ENCODE results near the gene KRTAP13-1. TPM values are rescaled to one million over a fixed set of nuclear protein-coding genes. Genes with fewer than 3 reads are reported as not detected.
A peak's percentile ranks its signal among the peaks of the same experiment; 100 is the strongest.

KRTAP13-1 gene
- total and polyA plus RNA-seq, 10 donors: not detected

DNA sequence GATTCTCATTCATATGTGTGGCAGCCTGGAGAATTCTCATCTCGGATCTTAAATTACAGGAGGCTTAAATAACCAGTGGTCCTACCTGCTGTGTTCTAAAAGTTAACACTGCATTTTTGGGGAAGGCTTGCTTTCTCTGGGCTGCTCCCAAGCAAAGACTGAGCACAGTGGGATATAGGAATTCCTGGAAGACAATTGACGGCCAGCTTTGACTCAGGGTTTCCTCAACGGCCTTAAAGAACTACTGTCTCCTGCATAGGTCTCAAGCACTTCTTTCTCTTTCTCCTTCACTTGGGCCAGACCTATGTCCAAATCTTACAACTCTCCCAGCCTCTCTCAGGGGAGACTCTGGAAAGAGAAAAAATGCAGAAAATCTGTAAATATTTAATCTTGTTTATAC lies 30.9 kb downstream of the KRTAP13-1 start:
- no peaks in the 10 kb centered on the region for H3K4me1 ChIP-seq
- TF ChIP-seq, protein P1, sequence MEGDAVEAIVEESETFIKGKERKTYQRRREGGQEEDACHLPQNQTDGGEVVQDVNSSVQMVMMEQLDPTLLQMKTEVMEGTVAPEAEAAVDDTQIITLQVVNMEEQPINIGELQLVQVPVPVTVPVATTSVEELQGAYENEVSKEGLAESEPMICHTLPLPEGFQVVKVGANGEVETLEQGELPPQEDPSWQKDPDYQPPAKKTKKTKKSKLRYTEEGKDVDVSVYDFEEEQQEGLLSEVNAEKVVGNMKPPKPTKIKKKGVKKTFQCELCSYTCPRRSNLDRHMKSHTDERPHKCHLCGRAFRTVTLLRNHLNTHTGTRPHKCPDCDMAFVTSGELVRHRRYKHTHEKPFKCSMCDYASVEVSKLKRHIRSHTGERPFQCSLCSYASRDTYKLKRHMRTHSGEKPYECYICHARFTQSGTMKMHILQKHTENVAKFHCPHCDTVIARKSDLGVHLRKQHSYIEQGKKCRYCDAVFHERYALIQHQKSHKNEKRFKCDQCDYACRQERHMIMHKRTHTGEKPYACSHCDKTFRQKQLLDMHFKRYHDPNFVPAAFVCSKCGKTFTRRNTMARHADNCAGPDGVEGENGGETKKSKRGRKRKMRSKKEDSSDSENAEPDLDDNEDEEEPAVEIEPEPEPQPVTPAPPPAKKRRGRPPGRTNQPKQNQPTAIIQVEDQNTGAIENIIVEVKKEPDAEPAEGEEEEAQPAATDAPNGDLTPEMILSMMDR (IDR thresholded peaks at IDR 0.05 in 8 of 11, conservative IDR thresholded peaks at IDR 0.05 in 3 of 11): no peak
- no peak for TF ChIP-seq POLR2A (IDR thresholded peaks at IDR 0.05)
- no peak for TF ChIP-seq POLR2AphosphoS5 (IDR thresholded peaks at IDR 0.05)
- intact Hi-C loops (cut with DNase I; ENCODE audit: low total_unique reads): no loop called here
- 60 to 72% (median 69%) methylated on average over 3 of the region's 3 CpGs for WGBS, 5 donors
- no peak overlapping the region for H3K4me3 ChIP-seq
- no peaks in the 10 kb centered on the region for H3K9me3 ChIP-seq
- H3K27ac ChIP-seq: no peak overlapping the region
- H3K36me3 ChIP-seq: no peaks in the 10 kb centered on the region
- no peak for DNase-seq
- no peaks in the 10 kb centered on the region for H3K27me3 ChIP-seq (replicated peaks in 1 of 7)

DNA sequence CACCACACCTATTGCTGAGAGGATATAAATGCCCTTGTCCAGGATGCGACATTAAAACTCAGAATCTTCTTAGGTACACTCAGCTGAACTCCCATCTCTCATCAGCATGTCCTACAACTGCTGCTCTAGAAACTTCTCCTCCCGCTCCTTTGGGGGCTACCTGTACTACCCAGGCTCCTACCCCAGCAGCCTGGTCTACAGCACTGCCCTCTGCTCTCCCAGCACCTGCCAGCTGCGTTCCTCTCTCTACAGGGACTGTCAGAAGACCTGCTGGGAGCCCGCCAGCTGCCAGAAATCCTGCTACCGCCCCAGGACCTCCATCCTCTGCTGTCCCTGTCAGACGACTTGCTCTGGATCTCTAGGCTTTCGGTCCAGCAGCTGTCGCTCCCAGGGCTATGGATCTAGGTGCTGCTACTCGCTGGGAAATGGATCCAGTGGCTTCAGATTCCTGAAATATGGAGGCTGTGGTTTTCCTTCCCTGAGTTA lies 34.4 kb downstream of the KRTAP13-1 start, which contains the start of gene KRTAP13-4:
KRTAP13-4 (plus strand) TSS at position 51 of the 486 bp plus-strand sequence; CDS start at position 107, 56 bp downstream.
- H3K9me3 ChIP-seq: no peaks in the 10 kb centered on the region
- WGBS, 5 donors: 69 to 82% (median 74%) methylated on average over 9 of the region's 9 CpGs
- H3K36me3 ChIP-seq: no peaks in the 10 kb centered on the region
- intact Hi-C loops (cut with DNase I; ENCODE audit: low total_unique reads): no loop called here
- TF ChIP-seq POLR2AphosphoS5 (IDR thresholded peaks at IDR 0.05) (no peak), POLR2A (IDR thresholded peaks at IDR 0.05) (no peak)
- TF ChIP-seq, protein P1 (IDR thresholded peaks at IDR 0.05 in 8 of 11, conservative IDR thresholded peaks at IDR 0.05 in 3 of 11): no peak
- no peak within 1 kb of the TSS for H3K27ac ChIP-seq
- H3K27me3 ChIP-seq (replicated peaks in 1 of 7): no peaks in the 10 kb centered on the region
- no peaks in the 10 kb centered on the region for H3K4me1 ChIP-seq
- no peak within 1 kb of the TSS for H3K4me3 ChIP-seq
- DNase-seq: no peak

DNA sequence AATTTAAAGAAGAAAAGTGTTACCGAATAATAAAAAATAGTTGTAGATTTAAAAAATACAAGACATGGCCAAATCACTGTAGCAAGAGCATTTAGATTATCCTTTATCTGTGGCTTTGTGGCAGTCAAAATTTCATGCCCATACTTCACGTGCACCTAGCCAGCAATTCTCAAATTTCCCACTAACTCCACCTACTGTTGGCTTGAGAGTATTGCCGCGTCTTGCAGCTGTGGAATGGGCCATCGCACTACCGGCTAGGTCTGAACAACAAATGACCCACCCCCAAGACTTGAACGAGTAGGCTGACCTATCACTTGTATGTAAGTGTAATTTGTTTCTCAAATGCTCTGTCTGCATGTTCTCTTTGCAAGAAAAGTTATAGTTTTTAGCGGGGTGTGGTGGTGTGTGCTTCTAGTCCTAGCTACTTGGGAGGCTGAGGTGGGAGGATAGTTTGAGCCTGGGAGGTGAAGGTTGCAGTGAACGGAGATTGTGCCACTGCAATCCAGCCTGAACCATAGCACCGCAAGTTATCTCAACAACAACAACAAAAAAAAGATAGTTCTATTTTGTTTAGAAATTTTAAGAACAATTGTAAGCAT lies 38.3 kb downstream of the KRTAP13-1 start:
- H3K4me1 ChIP-seq: no peaks in the 10 kb centered on the region
- no peak for TF ChIP-seq POLR2A (IDR thresholded peaks at IDR 0.05)
- TF ChIP-seq, protein P1 (IDR thresholded peaks at IDR 0.05 in 8 of 11, conservative IDR thresholded peaks at IDR 0.05 in 3 of 11): peak in 5 of 11 experiments; percentile 35 to 56 (median 46)
- no peak for TF ChIP-seq POLR2AphosphoS5 (IDR thresholded peaks at IDR 0.05)
- no peaks in the 10 kb centered on the region for H3K9me3 ChIP-seq
- H3K27me3 ChIP-seq (replicated peaks in 1 of 7): no peaks in the 10 kb centered on the region
- intact Hi-C loops (cut with DNase I; ENCODE audit: low total_unique reads): no loop called here
- DNase-seq: no peak
- WGBS, 5 donors: 35 to 49% (median 39%) methylated on average over 10 of the region's 10 CpGs
- no peaks in the 10 kb centered on the region for H3K36me3 ChIP-seq
- H3K4me3 ChIP-seq: no peak overlapping the region
- H3K27ac ChIP-seq: no peak overlapping the region

DNA sequence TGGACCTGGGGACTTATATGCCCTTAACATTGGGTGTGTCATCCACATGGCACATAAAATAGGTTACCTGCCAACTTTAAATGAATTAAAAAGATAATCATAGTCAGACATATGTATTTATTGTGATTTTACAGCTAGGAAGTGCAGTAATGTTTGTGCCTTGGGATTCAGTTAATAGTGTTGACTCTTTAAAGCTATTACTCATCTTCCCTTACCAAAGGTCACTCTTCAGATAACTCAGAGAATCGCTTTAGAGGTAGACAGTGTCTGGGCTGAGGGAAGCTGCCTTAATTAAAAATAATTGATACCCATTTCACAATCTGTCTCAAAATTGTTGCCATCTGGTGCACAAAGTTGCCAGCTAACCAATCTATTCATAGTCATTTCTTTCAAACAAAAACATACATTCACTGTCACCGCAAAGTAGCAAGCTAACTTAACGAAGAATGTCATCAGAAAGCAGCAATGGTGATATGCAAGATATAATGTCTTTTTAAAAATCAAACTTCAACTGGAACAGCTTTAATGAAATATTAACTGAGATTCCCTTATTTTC lies 41.3 kb downstream of the KRTAP13-1 start:
- H3K27ac ChIP-seq: no peak overlapping the region
- H3K36me3 ChIP-seq: no peaks in the 10 kb centered on the region
- H3K27me3 ChIP-seq (replicated peaks in 1 of 7): no peaks in the 10 kb centered on the region
- no peaks in the 10 kb centered on the region for H3K9me3 ChIP-seq
- H3K4me1 ChIP-seq: no peaks in the 10 kb centered on the region
- no peak for TF ChIP-seq POLR2AphosphoS5 (IDR thresholded peaks at IDR 0.05)
- TF ChIP-seq, protein P1 (IDR thresholded peaks at IDR 0.05 in 8 of 11, conservative IDR thresholded peaks at IDR 0.05 in 3 of 11): no peak
- no peak for TF ChIP-seq POLR2A (IDR thresholded peaks at IDR 0.05)
- intact Hi-C loops (cut with DNase I; ENCODE audit: low total_unique reads): no loop called here
- 79 to 86% (median 79%) methylated on average over 3 of the region's 3 CpGs for WGBS, 5 donors
- no peak for DNase-seq
- no peak overlapping the region for H3K4me3 ChIP-seq

Data from spleen (tissue), 11 donors.